Uterus (tissue), 2 donors: Measurements from ENCODE around the gene HMX3.

Experiments used
- CTCF ChIP-seq, 4 experiments: fragments of 200-600 bp in 2 of 4; fragments of 450-650 bp in 2 of 4; sonication (generic) in 2 of 4; IDR thresholded peaks; one replicate each; pipeline ENCODE4 v1.5.1; 2016 to 2019; ENCODE audit warnings: antibody characterized with exemption in 4 of 4, mild to moderate bottlenecking in 2 of 4, moderate library complexity in 1 of 4
- POLR2A ChIP-seq, 2 donors: fragments of 450-650 bp; IDR thresholded peaks; one replicate each; pipeline ENCODE4 v1.6.1; 2016; ENCODE audit warnings: antibody characterized with exemption in 2 of 2, mild to moderate bottlenecking in 1 of 2, moderate library complexity in 1 of 2

GRCh38 chr10:123147635-123148413 lies 12.1 kb downstream of the HMX3 start, which contains the start of gene HMX2:
- TF ChIP-seq CTCF (IDR thresholded peaks at IDR 0.05) = no peak
- no peak for TF ChIP-seq POLR2A (IDR thresholded peaks at IDR 0.05)
